Right ventricle myocardium superior (tissue), 1 donor: Measurements from ENCODE around the gene GUCY2C. TPM values are rescaled to one million over a fixed set of nuclear protein-coding genes. Genes with fewer than 3 reads are reported as not detected.
"Not testable (repeated sequence)": the region's sequence is repeated elsewhere in the genome, so short reads cannot be mapped to it uniquely, and the experiment has no call there.

ENCODE experiments used
- ATAC-seq: fragments of 200-7000 bp; cut with Tn5 transposase; one replicate; pipeline ENCODE4 v1.9.1; 2020; ENCODE audit warnings: mild to moderate bottlenecking; ENCODE audit not compliant: poor library complexity
- DNase-seq: peaks from one replicate; pipeline ENCODE4 v3.0.0-alpha.2; 2020
- intact Hi-C: fragments of 100-400 bp; cut with DNase I; formaldehyde crosslinking; loops from one replicate; pipeline ENCODE4 v1.11.2; 2022
- long read RNA-seq: library from polyadenylated mRNA; unstranded; transcript quantifications from one replicate; pipeline ENCODE4 v2.0.0, GENCODE V29; 2021
- total RNA-seq: library from RNA; stranded (reverse); fragmentation: NEBNext Ultra II Directional; extraction: Animal tissue kit (Norgen Biotek cat#: 25700); gene quantifications from one replicate; pipeline ENCODE4 v1.2.1, GENCODE V29; 2021
- donor health status: DM: no; HTN: yes; CAD: no; lungs with severe emphysema.

GUCY2C gene
- not detected for total RNA-seq
- long read RNA-seq, partial matches to known transcripts: 0 of 2 reads
- long read RNA-seq, other reads (novel, unspliced or antisense): 2 of 2 reads

DNA sequence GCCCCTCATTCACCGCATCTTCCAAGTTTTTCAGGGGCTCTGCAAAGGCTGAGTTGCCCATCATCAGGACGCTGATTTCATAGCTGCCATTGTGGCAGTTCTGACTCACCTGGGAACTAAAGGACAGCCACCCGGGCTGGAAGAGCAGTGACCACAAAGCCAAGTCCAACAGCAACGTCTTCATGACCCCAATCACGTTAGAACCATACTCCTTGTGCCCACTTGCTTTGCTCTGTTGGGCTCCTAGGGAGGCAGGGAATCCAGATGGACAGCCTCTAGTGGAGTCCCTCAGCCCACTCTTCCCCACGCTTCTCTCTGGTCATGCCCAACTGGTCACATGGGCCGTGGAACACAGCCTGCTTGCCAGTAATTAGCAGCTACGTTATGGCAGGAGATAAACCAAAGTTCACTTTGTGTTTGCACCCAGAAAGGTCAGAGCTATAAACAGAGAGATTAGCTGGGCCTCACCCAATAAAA lies at the start of gene GUCY2C:
GUCY2C (minus strand) TSS at position 335 of the 477 bp plus-strand sequence; CDS start at position 184, 151 bp downstream.
- ATAC-seq: no peak
- DNase-seq: no peak
- intact Hi-C loops: no loop called here

DNA sequence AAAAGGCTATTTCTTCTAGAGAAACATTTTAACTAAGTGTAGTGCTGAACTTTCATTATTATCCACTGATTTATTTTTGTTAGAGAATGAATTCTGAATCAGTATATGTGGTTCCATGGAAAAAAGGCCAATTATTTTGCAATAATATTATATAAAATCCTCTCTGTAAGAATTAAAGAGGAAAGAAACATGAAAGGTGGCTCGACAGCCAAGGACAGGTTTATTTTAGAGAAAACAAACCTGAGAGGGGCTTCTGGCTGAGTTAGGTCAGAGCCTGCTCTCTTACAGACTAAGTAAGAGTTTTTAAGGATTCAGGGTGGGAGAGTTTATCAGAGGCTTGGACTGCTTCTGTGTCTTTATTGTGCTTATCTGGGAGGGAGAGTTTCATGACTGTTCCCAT lies 46.7 kb upstream of the GUCY2C start:
- ATAC-seq (no peak), DNase-seq (no peak)
- intact Hi-C loops: no loop called here

DNA sequence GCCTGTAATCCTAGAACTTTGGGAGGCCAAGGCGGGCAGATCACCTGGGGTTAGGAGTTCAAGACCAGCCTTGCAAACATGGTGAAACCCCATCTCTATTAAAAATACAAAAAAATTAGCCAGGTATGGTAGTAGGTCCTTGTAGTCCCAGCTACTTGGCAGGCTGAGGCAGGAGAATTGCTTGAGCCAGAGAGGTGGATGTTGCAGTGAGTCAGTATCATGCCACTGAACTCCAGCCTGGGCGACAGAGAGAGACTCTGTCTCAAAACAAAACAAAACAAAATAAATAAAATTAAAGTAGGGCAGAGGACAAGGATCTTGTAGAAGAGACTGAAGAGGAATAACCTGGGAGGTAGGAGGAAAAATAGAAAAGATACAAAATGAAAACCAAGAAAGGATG lies 45.5 kb upstream of the GUCY2C start:
- no peak for ATAC-seq
- intact Hi-C loops: no loop called here

DNA sequence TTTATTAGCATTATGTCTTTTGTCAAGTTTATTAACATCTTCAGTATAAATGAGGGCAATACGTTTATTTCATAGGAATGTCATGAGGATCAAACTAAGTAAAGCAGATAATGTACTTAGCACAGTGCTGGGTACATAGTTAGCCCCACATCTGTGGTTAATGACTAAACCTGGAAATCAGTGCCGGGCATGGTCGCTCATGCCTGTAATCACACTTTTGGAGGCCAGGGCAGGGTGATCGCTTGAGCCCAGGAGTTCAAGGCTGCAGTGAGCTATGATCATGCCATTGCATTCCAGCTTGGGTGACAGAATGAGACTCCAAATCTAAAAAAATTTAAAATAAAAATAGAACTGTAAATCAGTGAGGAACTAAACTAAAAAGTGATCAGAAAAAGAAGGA lies 44.8 kb upstream of the GUCY2C start:
- intact Hi-C loops: no loop called here
- no peak for ATAC-seq

More for the DNA sequence above, 45.5 kb upstream of the GUCY2C start:
- no peak for DNase-seq

DNA sequence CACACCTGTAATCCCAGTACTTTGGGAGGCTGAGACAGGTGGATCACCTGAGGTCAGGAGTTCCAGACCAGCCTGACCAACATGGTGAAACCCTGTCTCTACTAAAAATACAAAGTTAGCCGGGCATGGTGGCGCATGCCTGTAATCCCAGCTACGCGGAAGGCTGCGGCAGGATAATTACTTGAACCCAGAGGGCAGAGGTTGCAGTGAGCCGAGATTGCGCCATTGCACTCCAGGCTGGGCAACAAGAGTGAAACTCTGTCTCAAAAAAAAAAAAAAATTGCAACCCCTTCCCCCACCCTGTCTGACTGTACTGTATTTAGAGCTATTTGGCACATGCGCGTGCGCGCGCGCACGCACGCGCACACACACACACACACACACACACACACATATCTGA lies 40.0 kb upstream of the GUCY2C start:
- ATAC-seq, DNase-seq, intact Hi-C loops: not testable (repeated sequence)

More for the DNA sequence above, 44.8 kb upstream of the GUCY2C start:
- no peak for DNase-seq

DNA sequence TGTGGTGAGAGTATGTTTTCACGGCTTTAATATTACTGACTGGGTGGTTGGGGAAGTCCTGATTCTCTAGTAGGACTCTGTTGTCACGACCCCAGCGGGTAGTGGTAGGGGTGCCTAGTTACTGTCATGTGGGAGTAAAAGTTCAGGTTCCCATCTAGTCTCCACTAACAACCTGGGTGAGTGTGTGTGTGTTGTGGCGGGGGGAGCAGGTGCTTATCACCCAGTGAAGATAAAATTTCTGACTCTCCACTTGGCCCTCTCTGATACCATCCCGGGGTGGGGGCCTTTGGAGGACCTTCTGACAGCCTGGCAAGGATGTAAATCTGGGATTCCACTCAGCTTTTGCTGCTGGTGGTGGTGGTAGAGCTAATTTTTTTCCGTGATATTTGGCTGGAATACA lies 35.4 kb upstream of the GUCY2C start:
- no peak for ATAC-seq
- intact Hi-C loops: no loop called here

DNA sequence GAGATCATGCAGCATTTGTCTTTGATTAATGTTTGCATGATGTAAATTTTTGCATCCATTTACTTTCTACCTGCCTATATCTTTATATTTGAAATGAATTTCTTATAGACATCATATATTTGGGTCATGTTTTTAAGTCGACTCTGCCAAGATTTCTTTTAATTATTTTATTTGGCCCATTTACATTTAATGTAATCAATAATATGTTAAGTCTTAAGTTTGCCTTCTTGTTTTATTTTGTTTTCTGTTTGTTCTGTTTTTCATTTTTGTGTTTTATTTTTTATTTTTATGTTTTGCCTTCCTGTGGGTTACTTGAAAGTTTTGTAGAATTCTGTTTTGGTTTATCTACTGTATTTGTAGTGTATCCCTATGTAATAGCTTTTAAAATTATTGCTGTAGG lies 33.2 kb upstream of the GUCY2C start:
- no peak for DNase-seq
- intact Hi-C loops: loop anchor here (10.0 kb wide), 1 partner anchor 265 kb away; no protein-coding TSS in a partner anchor
- no peak for ATAC-seq

More for the DNA sequence above, 35.4 kb upstream of the GUCY2C start:
- no peak for DNase-seq

DNA sequence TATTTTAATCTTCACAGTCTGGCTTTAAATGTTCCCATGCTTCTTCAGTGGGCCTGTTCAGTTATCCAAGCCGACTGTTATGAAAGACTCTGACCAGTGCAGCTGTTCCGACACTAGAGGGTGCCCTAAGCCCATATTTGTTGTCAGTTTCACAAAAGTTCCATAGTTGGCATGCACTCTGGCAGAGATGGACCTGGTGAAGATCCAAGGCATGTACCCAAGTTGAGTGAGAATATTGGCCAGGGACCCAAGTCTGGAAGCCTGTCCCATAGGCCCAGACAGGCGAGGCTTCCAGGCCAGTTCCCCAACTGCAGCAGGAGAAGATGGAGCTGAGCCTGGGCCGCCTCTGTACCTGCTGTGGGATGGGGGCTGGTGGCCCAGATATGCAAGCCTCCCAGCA lies 27.4 kb upstream of the GUCY2C start:
- DNase-seq: peak; percentile 57
- ATAC-seq: peak; percentile 96
- intact Hi-C loops: loop anchor here (10.0 kb wide), 1 partner anchor 271 kb away; no protein-coding TSS in a partner anchor

DNA sequence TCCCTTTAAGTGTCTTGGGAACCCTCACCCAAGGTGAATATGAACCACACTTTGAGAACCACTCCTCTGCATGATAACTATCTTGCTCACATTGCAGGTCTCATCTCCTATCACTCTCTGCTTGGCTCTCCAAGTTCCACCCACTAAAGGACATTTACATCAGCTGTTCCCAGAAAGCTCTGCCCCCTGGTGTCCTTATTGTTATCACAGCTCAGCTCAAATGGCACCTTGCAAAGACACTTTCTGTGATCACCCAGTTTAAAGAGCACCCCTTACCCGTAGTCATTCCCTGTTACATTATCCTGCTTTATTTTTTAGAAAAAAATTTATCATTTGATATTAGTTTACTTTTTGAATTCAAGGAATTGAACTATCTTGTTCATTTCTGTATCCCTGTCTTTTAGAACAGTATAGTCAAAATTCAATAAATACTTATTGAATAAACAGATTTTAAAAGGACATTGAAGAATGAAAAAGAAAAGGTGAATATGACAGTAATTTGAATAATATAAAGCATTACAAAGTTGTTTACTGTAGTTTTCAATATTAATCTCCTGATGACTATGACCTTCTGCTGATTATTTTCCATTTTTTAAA lies 20.5 kb upstream of the GUCY2C start:
- intact Hi-C loops: no loop called here
- no peak for DNase-seq
- ATAC-seq: peak; percentile 60

DNA sequence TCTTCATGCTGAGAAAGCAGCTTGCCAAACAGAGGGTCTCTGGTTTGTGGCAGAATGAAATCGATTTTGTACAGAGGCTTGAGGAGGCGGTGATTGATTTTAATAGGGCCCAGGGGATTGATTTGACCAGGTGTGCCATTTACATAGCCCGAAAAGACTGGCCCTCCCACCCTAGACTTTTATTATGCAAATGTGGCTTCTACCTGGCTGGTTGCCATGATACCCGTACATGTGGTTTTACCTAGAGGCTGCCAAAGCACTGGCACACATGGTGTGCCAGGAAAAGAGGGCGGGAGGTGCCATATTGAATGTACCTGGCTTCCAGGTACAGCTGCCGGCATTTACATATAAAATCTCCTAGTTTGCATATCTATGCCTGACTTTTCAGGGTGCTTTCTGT lies 18.0 kb upstream of the GUCY2C start:
- intact Hi-C loops: no loop called here
- DNase-seq: no peak

DNA sequence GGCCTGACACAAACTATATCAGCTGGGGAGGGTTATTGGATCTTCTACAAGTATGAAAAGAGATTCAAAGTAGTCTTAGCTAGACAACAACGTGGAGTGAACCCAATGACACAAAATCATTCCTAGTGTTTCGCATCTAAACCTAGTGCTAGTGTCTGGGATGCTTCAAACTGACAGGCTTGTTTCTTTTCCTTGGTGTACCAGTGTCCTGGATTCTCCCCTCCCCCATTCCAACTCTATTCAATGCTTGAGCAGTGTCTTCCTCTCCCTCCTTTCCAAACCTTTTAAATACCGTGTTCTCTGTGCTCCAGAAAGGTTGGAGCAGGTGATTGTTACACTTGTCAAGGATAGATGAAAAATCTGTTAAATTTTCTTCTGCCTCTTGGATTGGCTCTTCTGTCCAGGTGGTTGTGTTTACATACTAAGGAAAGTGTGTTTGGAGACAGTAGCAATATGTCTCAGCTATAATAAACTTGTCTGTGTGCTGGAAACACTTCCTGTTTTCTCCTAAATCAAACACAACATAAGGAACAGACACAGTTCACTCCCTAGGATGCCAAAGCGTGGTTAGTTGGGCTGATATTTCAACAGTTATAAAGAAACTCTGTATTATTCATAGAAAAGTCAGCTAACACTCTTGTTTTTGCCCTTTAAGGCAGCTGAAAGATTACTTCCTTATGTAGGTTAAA lies 14.4 kb upstream of the GUCY2C start:
- intact Hi-C loops: no loop called here
- no peak for DNase-seq

More for the DNA sequence above, 18.0 kb upstream of the GUCY2C start:
- no peak for ATAC-seq

DNA sequence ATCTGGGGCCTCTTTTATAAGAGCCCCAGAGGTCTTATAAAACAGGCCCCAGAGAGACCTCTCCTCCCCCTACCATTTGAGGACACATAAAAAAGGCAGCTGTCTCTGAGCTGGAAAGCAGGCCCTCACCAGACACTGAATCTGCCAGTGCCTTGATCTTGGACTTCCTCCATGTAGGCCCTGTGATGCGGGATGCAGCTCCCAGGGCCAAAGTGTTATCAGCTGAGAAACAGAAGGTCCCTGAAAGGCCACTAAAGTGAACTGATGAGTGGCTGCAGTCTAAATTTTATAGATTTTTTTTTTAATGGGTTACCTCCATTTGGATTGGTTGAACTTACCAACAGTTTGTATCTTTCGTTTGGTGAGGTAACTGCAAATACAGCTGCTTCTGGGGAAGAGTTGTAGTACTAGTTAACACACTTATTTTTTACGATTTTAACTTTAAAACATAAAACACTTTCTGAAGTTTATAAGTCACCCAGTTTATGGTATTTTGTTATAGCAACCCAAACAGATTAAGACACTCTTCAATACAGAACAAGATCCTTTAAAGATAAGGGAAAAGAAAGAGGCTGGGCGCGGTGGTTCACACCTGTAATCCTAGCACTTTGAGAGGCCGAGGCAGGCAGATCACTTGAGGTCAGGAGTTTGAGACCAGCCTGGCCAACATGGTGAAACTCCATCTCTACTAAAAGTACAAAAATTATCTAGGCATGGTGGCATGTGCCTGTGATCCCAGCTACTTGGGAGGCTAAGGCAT lies 5.6 kb upstream of the GUCY2C start:
- DNase-seq (no peak), ATAC-seq (no peak)
- intact Hi-C loops: no loop called here

More for the DNA sequence above, 14.4 kb upstream of the GUCY2C start:
- ATAC-seq: no peak

DNA sequence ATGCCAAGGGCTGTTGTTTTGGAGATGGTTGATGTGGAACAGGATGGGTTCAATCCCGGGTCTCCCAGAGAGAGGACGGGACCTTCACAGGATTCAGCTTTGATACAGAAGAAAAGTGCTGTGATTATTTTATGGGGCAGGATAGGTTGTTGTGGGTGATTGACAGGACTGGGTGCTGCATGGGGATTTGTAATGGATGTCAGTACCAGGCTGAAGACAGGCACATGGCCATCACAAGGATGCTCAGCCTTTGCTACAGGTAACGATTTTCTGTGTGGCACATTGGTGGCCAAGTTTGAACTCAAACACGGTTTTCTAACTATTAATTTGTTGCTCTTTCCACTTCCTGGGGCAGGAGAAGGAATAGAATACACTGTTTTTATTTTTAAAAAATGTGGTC lies 4.5 kb upstream of the GUCY2C start:
- no peak for ATAC-seq
- no peak for DNase-seq
- intact Hi-C loops: no loop called here

DNA sequence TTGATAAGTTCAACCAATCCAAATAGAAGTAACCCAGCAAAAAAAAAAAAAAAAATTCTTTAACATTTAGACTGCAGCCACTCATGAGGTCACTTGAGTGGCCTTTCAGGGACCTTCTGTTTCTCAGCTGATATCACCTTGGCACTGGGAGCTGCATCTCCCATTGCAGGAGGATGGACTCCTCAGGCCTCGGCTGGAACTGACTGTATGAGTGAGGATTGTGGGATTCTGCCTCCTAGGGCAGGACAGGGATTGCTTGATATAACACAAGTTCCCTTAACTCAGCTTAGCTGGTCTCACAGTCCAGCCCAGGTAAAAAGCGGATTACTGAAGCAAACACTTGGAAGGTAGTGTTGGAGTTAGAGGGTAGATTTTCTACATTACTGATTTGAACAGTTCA lies 3.5 kb upstream of the GUCY2C start:
- intact Hi-C loops: no loop called here
- ATAC-seq (no peak), DNase-seq (no peak)

DNA sequence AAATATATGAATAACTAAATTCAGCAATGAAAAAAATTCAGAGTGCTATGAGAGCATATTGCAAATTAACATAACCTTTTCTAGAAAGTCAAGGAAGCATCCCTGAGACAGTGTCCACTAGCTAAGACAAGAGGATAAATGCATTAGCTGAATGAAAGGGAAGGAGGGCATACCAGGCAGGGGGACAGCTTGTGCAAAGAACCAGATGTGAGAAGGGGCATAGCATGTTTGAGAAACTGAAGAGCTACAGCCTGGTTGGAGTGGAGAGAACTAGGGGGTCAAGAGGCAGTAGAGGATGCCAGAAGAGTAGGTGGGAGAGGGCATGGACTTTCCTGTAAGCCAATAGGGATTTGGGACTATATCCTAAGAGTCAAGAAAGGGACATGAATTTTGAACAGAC lies 2.2 kb upstream of the GUCY2C start:
- ATAC-seq: no peak
- intact Hi-C loops: no loop called here
- DNase-seq: no peak

DNA sequence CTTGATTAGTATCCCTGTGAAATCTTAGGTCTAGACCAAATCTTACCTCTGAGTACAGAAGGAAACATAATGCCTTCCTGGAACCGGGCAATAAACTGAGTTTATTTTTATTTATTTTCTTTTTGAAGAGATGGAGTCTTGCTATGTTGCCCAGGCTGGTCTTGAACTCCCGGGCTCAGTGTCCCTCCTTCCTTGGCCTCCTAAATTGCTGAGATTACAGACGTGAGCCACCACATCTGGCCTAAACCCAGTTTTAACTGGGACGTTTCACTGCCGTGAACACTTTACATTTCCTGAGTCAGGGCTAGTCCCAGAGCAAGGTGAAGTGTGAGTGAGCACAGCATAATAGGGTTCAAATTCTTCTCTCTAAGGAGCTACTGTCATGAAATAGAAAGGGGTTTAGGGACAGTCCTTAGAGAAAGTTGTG lies 671 bp downstream of the GUCY2C start:
- no peak for ATAC-seq
- intact Hi-C loops: no loop called here
- no peak for DNase-seq

DNA sequence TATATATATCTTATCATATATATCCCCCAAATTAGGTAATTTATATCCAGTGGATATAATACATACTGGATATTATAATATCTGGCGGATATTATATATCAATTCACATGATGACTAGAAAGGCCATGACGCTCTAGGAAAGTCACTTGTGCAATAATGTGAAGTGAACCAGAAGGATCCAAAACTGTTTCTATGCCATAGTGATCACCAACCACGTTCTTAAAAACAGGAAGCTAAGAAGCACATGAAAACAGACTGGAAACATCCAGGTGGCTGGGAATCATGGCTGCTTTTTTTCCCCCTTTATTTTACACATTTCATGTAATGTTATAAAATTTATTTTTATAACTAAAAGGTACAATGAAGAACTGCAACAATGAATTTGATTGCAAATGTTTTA lies 1.4 kb downstream of the GUCY2C start:
- DNase-seq (no peak), ATAC-seq (no peak)
- intact Hi-C loops: no loop called here

DNA sequence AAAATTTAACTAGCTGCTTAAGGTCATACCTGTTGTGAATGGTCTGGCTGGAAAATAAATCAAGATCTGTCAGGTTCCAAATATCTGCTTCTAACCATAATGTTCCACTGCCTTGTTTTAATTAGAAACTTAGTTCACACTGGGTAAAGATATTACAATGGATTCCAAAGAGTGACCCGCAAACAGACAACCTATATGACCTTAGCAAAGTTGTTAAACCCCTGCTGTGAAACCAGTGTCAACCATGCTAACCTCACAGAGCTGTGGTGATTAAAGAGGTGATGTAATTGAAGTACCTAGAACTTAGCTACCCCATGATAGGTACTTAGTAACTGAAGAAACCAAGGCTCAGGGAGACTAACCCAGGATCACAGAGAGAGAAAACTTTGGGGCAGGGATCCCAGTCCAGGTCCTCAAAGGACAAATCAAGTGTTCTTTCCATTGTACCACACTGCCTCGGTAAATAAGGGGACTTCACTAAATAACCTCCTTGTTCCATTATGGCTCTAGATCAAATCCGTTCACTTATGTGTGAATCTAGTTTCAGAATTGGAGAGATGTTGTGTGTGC lies 2.2 kb downstream of the GUCY2C start:
- DNase-seq (no peak), ATAC-seq (no peak)
- intact Hi-C loops: no loop called here

DNA sequence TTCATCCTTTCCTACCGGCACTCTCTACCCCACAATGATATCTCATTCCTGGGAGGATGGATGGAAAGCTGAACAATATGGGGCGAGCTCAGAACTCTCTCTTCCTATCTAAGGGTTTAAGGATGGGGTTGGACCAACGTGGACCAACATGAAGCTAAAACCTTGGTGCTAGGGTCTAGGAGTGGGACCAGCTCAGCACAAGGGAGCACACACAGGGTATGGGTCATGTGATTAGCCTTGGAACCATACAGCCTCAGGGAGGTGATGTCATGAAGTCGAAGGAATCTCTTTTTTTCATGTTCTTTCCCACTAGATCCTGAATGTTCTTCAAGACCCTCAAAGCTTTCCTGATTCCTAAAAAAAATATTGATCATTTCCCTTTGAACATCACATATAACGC lies 3.3 kb downstream of the GUCY2C start:
- DNase-seq (no peak), ATAC-seq (no peak)
- intact Hi-C loops: no loop called here
